ENCODE results near the gene ECEL1.

ECEL1 gene

DNA sequence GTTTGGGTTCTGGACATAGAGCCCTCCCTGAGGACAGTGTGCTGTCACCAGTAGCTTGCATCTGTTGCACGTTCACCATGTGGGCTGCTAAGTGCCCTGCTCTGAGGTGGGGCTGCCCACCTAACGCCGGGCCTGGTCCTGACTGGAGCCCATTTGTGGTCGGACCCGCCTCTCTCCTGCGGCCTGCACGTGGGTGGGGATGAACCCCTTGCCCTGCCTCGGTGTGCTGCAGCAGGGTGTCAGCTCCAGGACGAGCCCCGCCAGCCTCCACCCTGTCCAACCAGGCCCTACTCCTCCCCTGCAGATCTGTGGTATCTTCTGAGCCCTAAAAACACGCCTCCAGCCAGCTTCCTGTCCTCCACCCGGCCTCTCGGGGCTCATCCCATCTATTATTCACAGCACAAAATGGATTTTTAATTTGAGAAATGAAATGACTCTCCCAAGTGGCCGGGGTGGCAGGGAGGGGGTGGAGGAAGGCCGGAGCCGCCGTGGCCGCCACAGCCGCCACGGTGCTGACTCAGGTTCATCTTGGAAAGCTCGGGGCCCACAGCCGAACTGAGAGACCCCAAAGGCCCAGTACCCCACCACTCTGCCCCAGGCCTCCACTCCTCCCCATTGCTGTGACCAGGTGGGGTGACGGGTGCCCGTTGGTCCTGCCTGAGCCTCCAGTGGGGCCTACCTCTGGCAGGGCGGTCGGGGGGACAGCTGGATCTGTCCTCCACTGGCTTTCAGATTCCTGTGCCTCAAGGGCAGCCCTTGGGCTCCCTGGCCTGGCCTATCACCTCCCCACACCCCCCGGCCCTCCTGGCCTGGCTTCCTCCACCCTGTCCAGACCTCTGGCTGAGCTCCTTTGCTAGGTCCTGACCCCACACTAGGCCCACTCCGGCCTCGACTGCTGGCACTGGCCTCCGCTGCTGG, 2.8 kb upstream of the ECEL1 start:
- H3K27ac ChIP-seq: no peak overlapping the region
- TF ChIP-seq, protein P1, sequence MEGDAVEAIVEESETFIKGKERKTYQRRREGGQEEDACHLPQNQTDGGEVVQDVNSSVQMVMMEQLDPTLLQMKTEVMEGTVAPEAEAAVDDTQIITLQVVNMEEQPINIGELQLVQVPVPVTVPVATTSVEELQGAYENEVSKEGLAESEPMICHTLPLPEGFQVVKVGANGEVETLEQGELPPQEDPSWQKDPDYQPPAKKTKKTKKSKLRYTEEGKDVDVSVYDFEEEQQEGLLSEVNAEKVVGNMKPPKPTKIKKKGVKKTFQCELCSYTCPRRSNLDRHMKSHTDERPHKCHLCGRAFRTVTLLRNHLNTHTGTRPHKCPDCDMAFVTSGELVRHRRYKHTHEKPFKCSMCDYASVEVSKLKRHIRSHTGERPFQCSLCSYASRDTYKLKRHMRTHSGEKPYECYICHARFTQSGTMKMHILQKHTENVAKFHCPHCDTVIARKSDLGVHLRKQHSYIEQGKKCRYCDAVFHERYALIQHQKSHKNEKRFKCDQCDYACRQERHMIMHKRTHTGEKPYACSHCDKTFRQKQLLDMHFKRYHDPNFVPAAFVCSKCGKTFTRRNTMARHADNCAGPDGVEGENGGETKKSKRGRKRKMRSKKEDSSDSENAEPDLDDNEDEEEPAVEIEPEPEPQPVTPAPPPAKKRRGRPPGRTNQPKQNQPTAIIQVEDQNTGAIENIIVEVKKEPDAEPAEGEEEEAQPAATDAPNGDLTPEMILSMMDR (conservative IDR thresholded peaks at IDR 0.05): no peak

DNA sequence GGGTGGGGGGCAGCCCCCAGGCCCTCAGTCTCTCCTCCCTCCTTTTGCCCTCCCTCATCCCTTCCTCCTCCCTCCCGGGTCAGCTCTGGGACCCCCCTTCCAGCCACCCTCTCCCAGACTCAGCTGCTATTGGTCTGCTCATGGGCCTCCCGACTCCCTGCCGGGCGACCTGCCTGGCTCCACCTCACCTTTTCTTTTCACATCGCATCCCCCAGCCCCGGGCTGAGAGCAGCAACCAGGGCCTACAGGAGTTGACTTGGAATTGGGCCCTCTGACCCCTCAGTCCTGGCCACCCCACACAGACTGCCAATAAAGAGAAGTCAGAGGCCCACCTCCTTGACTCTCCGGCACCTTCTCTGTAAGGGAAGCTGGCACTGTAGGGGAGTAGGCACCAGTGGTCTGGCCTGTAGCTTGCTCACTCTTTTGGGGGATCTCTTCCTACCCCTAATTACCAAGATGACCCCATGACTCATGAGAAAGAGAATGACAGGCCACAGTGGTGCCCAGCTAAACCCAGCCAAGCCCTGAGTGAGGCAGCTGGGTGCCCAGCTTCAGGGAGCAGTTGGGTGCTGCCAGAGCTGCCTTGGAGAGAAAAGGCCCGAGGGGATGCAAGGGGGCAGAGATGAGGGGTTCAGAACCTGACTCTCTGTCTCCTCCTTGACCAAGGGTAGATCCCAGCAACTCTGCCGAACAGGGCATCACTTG, 2.0 kb upstream of the ECEL1 start:
- no peak overlapping the region for H3K27ac ChIP-seq
- TF ChIP-seq, protein P1 (conservative IDR thresholded peaks at IDR 0.05): no peak

DNA sequence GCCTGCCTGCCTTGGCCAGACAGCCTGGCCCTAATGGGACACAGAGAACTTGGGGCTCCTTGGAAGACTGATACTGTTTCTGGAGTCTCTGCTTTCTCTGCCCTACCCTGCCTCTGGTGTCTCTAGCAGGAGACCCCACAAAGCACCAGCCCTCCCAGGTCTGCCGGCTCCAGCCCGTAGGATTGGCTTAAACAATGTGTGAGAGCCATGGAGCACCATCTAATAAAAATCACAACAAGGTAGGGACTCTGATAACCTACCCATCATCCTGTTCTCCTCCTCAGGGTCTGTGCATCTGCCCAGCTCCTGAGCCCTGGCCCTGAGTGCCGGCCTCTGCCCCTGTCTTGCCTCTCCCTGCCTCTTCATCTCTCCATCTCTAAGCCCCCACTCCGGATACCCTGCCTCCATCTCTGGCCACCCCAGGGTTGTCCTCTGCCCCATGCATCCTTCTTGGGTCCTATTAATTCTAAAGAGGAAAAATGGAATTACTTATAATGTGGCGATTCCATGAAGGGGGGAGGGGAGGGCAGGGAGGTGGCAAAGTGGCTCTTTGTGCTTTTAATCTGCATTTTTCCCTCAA, 1.2 kb upstream of the ECEL1 start:
- no peak overlapping the region for H3K27ac ChIP-seq
- TF ChIP-seq, protein P1 (conservative IDR thresholded peaks at IDR 0.05): no peak

DNA sequence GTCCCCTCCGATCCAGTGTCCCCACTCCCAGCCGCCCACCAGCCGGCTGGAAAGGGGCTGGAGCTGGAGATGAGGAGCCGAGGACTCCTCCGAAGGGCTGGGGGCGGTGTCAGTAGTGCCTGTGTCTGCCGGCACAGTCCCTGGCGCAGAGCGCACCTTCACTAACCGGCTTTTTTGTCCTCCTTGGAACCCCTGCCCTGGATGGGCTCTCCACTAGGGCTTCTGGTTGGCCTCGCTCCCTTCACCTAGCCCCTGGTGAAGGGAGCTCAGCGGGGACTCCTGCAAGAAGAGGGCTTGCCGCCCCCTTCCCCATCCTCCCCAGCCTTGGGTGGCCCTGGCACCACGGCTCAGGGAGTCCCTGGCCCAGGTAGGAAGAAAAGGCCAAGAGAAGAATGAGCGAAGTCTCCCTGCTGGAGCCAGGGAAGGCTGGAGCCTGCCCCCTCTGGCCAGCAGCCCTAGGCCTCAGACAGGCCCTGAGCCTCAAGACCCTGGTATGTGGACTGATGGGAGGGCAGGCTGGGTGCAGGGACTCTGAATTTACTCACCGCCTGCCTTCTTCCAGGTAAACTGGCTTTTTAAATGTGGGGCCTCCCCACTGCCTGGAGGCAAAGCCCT, 570 bp upstream of the ECEL1 start:
- no peak overlapping the region for H3K27ac ChIP-seq
- TF ChIP-seq, protein P1 (conservative IDR thresholded peaks at IDR 0.05): no peak

DNA sequence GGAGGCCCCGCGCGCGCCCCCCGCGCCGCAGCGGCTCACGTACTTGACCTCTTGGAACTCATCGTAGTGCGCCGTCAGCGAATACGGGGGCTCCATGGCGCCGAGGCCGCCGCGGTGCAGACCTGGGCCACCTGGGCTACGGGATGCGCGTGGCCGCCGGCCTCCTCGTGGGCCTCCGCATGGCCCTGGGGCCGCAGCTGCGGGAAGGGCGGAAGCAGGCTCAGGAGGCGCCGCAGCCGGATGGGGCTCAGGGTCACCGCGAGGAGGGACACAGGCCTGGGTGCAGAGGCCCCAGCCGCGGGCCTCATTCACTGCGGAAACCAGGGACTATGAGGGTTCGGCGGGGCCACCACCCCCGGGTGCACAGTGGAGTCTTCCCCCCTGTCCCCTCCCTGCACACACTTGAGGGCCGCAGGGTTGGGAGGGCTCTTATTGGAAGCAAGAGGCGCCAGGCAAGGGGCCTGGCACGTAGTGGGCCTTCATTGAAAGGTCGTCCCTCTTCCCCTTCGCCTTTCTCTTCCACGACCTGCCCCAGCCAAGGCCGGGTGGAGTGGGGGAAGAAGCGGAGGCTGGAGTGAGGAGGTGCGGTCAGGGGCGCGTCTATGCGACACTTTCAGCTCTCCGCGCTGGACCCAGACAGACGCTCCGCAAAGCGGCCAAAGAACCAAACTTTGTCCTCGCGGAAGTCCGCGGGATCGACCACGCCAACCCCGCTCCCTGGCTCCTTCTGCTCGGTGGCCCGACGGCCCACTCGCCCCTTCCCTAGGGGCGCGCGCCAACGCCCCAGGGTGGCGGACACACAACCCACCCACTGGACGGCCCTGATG, 863 bp downstream of the ECEL1 start:
- H3K27ac ChIP-seq: no peak overlapping the region
- TF ChIP-seq, protein P1 (conservative IDR thresholded peaks at IDR 0.05): no peak

DNA sequence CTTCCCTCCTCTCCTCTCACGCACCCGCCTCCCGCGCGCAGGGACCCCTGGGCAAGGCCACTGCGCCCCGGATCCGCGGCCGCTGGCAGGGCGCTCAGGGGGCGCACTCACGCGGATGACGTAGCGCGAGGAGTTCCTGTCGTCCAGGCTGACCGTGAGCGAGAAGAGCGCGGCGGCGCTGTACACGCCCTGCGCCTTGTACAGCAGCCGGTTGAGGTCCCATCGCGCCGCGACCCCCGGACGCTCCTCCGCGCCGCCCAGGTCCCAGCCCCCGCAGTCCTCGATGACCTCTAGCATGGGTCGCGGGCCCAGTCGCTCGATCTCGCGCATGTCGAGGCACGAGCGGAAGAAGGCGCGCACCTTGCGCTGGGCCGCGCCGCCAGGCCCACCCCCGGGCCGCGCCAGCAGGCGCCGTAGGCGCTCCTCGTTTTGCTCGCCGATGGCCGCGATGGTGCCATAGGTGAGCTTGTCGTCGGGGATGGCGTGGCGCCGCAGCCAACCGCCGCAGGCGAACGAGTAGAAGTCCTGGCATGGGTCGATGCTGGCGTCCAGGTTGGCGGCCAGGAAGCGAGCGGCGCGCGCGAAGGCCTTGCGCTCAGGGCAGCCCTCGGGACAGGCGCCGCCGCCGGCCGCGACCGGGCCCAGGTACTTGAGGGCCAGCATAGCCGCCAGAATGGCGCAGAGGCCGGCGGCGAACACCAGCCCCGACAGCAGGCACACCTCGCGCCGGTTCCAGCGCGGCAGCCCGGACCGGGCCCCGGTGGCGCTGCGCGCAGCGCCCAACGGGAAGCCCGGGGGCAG, 1.7 kb downstream of the ECEL1 start:
- TF ChIP-seq, protein P1 (conservative IDR thresholded peaks at IDR 0.05): no peak
- no peak overlapping the region for H3K27ac ChIP-seq
